HepG2 (cell line): ENCODE data around the gene TRPC1. TPM values are rescaled to one million over a fixed set of nuclear protein-coding genes. Genes with fewer than 3 reads are reported as not detected.

Experiments used
- AGO2 ChIP-seq: fragments of 200-400 bp; formaldehyde crosslinking; optimal IDR thresholded peaks from 2 replicates; pipeline ENCODE3; 2017; ENCODE audit warnings: mild to moderate bottlenecking, low read depth, low read length, moderate library complexity
- JARID2 ChIP-seq: sonication (generic); formaldehyde crosslinking; IDR thresholded peaks from 2 replicates; pipeline ENCODE4 v1.8.1; 2023; ENCODE audit warnings: missing genetic modification reagents, inconsistent platforms; ENCODE audit not compliant: insufficient replicate concordance
- MYNN ChIP-seq: sonication (generic); formaldehyde crosslinking; IDR thresholded peaks from 2 replicates; pipeline ENCODE4 v1.4.0; 2020; ENCODE audit warnings: mild to moderate bottlenecking, low read depth, missing genetic modification reagents
- NRL ChIP-seq: sonication (generic); formaldehyde crosslinking; IDR thresholded peaks from 2 replicates; pipeline ENCODE4 v1.5.0; 2020; ENCODE audit warnings: missing genetic modification reagents, mild to moderate bottlenecking, moderate library complexity, borderline replicate concordance
- SRF ChIP-seq: IDR thresholded peaks from 2 replicates; pipeline ENCODE4 v1.6.1; 2011; ENCODE audit warnings: mild to moderate bottlenecking, low read depth, low read length, moderate library complexity
- ZBTB39 ChIP-seq: sonication (generic); formaldehyde crosslinking; IDR thresholded peaks from 2 replicates; pipeline ENCODE4 v1.5.0; 2020; ENCODE audit warnings: missing genetic modification reagents
- ZKSCAN8 ChIP-seq: IDR thresholded peaks from 2 replicates; pipeline ENCODE4 v1.6.1; 2016; ENCODE audit warnings: borderline replicate concordance, missing genetic modification reagents, missing compliant biosample characterization
- ZNF136 ChIP-seq: sonication (generic); formaldehyde crosslinking; IDR thresholded peaks from 2 replicates; pipeline ENCODE4 v1.8.1; 2022; ENCODE audit warnings: low read depth, mild to moderate bottlenecking, moderate library complexity, missing genetic modification reagents
- ZNF790 ChIP-seq: sonication (generic); formaldehyde crosslinking; IDR thresholded peaks from 2 replicates; pipeline ENCODE4 v1.8.0; 2022; ENCODE audit warnings: missing genetic modification reagents, mild to moderate bottlenecking, borderline replicate concordance
- polyA plus RNA-seq, 8 experiments: library from polyadenylated mRNA; depleted of rRNA in 3 of 8; stranded (reverse) in 7 of 8; unstranded in 1 of 8; fragments of >200 nt; fragmentation: Illumina TruSeq in 4 of 8; extraction: Trizol in 4 of 8; gene quantifications; 2 replicates each; pipeline versions ENCODE4 v1.2.1 to v1.2.3, GENCODE V29; 2011 to 2016; ENCODE audit warnings: low read depth in 4 of 8, missing spikeins in 1 of 8, mixed read lengths in 1 of 8; ENCODE audit not compliant: insufficient read depth in 1 of 8
- total RNA-seq, 5 experiments: library from RNA; depleted of rRNA; stranded (reverse); fragments of >200 nt; fragmentation: Illumina TruSeq; extraction: Trizol; gene quantifications; 2 replicates each; pipeline ENCODE4 v1.2.3, GENCODE V29; 2016; ENCODE audit warnings: low read depth in 1 of 5
- TF ChIP-seq, protein P1 (sequence below): sonication (generic); formaldehyde crosslinking; IDR thresholded peaks from 2 replicates; pipeline ENCODE4 v1.4.0; 2020; ENCODE audit warnings: missing genetic modification reagents
- TF ChIP-seq, protein P2 (sequence below): sonication (generic); formaldehyde crosslinking; IDR thresholded peaks from 2 replicates; pipeline ENCODE4 v1.8.1; 2022; ENCODE audit warnings: mild to moderate bottlenecking, missing genetic modification reagents
- TF ChIP-seq, protein P3 (sequence below): sonication (generic); formaldehyde crosslinking; IDR thresholded peaks from 2 replicates; pipeline ENCODE4 v1.8.0; 2022; ENCODE audit warnings: missing genetic modification reagents, mild to moderate bottlenecking, inconsistent platforms, borderline replicate concordance
- TF ChIP-seq, protein P4 (sequence below): sonication (generic); formaldehyde crosslinking; IDR thresholded peaks from 2 replicates; pipeline ENCODE4 v1.4.0; 2020; ENCODE audit warnings: missing genetic modification reagents, borderline replicate concordance
- TF ChIP-seq, protein P5 (sequence below): sonication (generic); formaldehyde crosslinking; IDR thresholded peaks from 2 replicates; pipeline ENCODE4 v1.4.0; 2020; ENCODE audit warnings: missing genetic modification reagents, borderline replicate concordance

TRPC1 gene
- total and polyA plus RNA-seq, 2 of the 13 experiments (the other 11 are each of a cell fraction or from before 2014, with no cell fraction given) = 10.8 to 13.1 TPM

DNA sequence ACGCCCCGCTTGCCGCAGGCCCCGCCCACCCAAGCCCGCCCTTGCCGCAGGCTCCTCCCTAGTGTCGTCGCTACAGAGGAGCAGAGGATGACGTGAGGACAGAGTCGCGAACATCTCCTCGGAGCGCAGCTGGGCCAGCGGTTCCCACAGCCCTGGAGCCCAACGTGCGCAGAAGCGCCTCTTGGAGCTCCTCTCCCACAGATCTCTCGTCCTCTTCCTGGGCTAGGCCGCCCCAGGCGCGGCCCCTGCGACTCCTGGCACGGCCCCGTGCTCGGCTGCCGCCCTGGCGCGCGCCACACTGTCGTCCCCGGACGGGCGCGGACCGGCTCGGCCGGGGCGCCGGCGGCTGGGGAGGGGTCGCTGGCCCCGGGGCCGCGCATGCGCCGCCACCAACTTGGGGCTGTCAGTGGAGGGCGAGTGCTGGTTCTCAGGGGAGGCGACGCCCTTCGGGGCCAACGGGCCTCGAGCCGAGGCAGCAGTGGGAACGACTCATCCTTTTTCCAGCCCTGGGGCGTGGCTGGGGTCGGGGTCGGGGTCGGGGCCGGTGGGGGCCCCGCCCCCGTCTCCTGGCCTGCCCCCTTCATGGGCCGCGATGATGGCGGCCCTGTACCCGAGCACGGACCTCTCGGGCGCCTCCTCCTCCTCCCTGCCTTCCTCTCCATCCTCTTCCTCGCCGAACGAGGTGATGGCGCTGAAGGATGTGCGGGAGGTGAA lies at the start of gene TRPC1 (continued):
- 0 out of 2 replicates have a peak, but pooled peaks have one; percentile 17 for TF ChIP-seq ZBTB39 (CRISPR knock-in tag)
- 0 out of 2 replicates have a peak, but pooled peaks have one; percentile 16 for TF ChIP-seq ZKSCAN8
- no peak for TF ChIP-seq MYNN (CRISPR knock-in tag)
- TF ChIP-seq, protein P1, sequence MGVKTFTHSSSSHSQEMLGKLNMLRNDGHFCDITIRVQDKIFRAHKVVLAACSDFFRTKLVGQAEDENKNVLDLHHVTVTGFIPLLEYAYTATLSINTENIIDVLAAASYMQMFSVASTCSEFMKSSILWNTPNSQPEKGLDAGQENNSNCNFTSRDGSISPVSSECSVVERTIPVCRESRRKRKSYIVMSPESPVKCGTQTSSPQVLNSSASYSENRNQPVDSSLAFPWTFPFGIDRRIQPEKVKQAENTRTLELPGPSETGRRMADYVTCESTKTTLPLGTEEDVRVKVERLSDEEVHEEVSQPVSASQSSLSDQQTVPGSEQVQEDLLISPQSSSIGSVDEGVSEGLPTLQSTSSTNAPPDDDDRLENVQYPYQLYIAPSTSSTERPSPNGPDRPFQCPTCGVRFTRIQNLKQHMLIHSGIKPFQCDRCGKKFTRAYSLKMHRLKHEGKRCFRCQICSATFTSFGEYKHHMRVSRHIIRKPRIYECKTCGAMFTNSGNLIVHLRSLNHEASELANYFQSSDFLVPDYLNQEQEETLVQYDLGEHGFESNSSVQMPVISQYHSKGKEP = no peak
- TF ChIP-seq, protein P2, sequence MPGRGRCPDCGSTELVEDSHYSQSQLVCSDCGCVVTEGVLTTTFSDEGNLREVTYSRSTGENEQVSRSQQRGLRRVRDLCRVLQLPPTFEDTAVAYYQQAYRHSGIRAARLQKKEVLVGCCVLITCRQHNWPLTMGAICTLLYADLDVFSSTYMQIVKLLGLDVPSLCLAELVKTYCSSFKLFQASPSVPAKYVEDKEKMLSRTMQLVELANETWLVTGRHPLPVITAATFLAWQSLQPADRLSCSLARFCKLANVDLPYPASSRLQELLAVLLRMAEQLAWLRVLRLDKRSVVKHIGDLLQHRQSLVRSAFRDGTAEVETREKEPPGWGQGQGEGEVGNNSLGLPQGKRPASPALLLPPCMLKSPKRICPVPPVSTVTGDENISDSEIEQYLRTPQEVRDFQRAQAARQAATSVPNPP (CRISPR knock-in tag) = no peak
- TF ChIP-seq, protein P3, sequence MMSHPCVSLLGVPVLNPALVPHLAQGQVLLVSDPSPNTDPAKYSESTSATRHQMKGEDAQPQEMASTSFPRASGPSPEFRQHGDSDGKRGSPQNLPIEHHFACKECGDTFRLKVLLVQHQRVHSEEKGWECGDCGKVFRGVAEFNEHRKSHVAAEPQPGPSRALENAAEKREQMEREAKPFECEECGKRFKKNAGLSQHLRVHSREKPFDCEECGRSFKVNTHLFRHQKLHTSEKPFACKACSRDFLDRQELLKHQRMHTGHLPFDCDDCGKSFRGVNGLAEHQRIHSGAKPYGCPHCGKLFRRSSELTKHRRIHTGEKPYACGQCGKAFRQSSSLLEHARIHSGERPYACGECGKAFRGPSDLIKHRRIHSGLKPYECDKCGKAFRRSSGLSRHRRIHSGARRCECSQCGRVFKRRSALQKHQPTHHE (CRISPR knock-in tag) = no peak
- TF ChIP-seq ZNF136 (CRISPR knock-in tag) = no peak; the same call in 1 of the 2 replicates
- peak; percentile 68 for TF ChIP-seq AGO2
- peak; percentile 11; the same call in 1 of the 2 replicates for TF ChIP-seq ZNF790 (CRISPR knock-in tag)
- TF ChIP-seq, protein P4, sequence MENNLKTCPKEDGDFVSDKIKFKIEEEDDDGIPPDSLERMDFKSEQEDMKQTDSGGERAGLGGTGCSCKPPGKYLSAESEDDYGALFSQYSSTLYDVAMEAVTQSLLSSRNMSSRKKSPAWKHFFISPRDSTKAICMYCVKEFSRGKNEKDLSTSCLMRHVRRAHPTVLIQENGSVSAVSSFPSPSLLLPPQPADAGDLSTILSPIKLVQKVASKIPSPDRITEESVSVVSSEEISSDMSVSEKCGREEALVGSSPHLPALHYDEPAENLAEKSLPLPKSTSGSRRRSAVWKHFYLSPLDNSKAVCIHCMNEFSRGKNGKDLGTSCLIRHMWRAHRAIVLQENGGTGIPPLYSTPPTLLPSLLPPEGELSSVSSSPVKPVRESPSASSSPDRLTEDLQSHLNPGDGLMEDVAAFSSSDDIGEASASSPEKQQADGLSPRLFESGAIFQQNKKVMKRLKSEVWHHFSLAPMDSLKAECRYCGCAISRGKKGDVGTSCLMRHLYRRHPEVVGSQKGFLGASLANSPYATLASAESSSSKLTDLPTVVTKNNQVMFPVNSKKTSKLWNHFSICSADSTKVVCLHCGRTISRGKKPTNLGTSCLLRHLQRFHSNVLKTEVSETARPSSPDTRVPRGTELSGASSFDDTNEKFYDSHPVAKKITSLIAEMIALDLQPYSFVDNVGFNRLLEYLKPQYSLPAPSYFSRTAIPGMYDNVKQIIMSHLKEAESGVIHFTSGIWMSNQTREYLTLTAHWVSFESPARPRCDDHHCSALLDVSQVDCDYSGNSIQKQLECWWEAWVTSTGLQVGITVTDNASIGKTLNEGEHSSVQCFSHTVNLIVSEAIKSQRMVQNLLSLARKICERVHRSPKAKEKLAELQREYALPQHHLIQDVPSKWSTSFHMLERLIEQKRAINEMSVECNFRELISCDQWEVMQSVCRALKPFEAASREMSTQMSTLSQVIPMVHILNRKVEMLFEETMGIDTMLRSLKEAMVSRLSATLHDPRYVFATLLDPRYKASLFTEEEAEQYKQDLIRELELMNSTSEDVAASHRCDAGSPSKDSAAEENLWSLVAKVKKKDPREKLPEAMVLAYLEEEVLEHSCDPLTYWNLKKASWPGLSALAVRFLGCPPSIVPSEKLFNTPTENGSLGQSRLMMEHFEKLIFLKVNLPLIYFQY (CRISPR knock-in tag) = no peak
- no peak; the same call in 1 of the 2 replicates for TF ChIP-seq NRL (CRISPR knock-in tag)
- TF ChIP-seq, protein P5, sequence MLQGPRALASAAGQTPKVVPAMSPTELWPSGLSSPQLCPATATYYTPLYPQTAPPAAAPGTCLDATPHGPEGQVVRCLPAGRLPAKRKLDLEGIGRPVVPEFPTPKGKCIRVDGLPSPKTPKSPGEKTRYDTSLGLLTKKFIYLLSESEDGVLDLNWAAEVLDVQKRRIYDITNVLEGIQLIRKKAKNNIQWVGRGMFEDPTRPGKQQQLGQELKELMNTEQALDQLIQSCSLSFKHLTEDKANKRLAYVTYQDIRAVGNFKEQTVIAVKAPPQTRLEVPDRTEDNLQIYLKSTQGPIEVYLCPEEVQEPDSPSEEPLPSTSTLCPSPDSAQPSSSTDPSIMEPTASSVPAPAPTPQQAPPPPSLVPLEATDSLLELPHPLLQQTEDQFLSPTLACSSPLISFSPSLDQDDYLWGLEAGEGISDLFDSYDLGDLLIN (CRISPR knock-in tag) = no peak
- no peak for TF ChIP-seq SRF
- no peak for TF ChIP-seq JARID2 (CRISPR knock-in tag)
